HG03159 (cell line): Measurements from ENCODE around the gene BCLAF1.

Source experiments
- ATAC-seq: cut with Tn5 transposase; IDR thresholded peaks from one replicate; pipeline ENCODE4 v1.9.1; 2021; ENCODE audit warnings: mild to moderate bottlenecking, moderate library complexity; ENCODE audit not compliant: unreplicated experiment

Gene BCLAF1

GRCh38 chr6:136289579-136290409 lies at the start of gene BCLAF1:
Gene BCLAF1 (minus strand): TSS chr6:136289846. CDS start chr6:136279866, 9,980 bp downstream.
- peak; percentile 88 for ATAC-seq

- ATAC-seq: no peak
Measured at GRCh38 chr6:136338486-136338885, 48.8 kb upstream of the BCLAF1 start.

- ATAC-seq: no peak
Measured at GRCh38 chr6:136337606-136338005, 48.0 kb upstream of the BCLAF1 start.

GRCh38 chr6:136337121-136337520 lies 47.5 kb upstream of the BCLAF1 start:
- no peak for ATAC-seq

- ATAC-seq: no peak
Measured at GRCh38 chr6:136335736-136336363, 46.2 kb upstream of the BCLAF1 start.

GRCh38 chr6:136334853-136335252 lies 45.2 kb upstream of the BCLAF1 start:
- ATAC-seq: no peak

GRCh38 chr6:136334465-136334846 lies 44.8 kb upstream of the BCLAF1 start:
- ATAC-seq: no peak

- no peak for ATAC-seq
Measured at GRCh38 chr6:136333824-136334464, 44.3 kb upstream of the BCLAF1 start.

- ATAC-seq: no peak
Measured at GRCh38 chr6:136331461-136331860, 41.8 kb upstream of the BCLAF1 start.

- ATAC-seq: no peak
Measured at GRCh38 chr6:136330634-136331033, 41.0 kb upstream of the BCLAF1 start.

- ATAC-seq: no peak
Measured at GRCh38 chr6:136326038-136326553, 36.5 kb upstream of the BCLAF1 start.

GRCh38 chr6:136324686-136325380 lies 35.2 kb upstream of the BCLAF1 start:
- no peak for ATAC-seq

- no peak for ATAC-seq
Measured at GRCh38 chr6:136323431-136324112, 33.9 kb upstream of the BCLAF1 start.

GRCh38 chr6:136319732-136320131 lies 30.1 kb upstream of the BCLAF1 start:
- no peak for ATAC-seq

GRCh38 chr6:136318676-136319075 lies 29.0 kb upstream of the BCLAF1 start:
- ATAC-seq: no peak

GRCh38 chr6:136317971-136318370 lies 28.3 kb upstream of the BCLAF1 start:
- ATAC-seq: no peak

GRCh38 chr6:136317021-136317694 lies 27.5 kb upstream of the BCLAF1 start:
- peak; percentile 77 for ATAC-seq

- no peak for ATAC-seq
Measured at GRCh38 chr6:136315594-136315993, 25.9 kb upstream of the BCLAF1 start.

- no peak for ATAC-seq
Measured at GRCh38 chr6:136312975-136313374, 23.3 kb upstream of the BCLAF1 start.

GRCh38 chr6:136309729-136310311 lies 20.2 kb upstream of the BCLAF1 start:
- no peak for ATAC-seq
